ENCODE results near the gene MED13L. TPM values are rescaled to one million over a fixed set of nuclear protein-coding genes. Genes with fewer than 3 reads are reported as not detected.
A peak's percentile ranks its signal among the peaks of the same experiment; 100 is the strongest.

MED13L gene
- total RNA-seq, 2 experiments from 2014 or later: 112 to 120 TPM

DNA sequence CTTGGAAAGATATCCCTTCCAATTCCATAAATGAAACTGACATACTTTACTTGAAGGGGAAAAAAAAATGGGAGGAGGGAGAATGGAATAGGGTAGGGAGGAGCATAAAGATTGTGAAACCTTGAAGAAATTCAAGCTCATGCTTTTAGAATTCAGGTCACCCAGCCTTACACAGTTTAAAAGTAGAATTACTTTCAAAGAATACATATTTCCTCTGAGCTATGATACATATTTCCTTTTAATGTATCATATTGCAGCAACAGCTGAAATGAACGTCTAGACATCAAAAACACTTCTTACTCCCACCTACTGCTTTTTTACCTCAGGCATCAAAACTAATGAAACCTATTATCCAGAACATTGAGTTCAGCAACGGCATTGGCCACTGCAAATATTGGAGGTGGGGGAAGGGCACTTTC lies 156.0 kb downstream of the MED13L start:
- Mint-ChIP-seq H3K36me3 (peaks cover 3% of the 10 kb centered on the region), H3K4me1 (peaks cover 27% of the 10 kb centered on the region), H3K9me3 (no peaks in the 10 kb centered on the region), H3K4me3 (peak overlapping the region; percentile 23), H3K27me3 (no peaks in the 10 kb centered on the region), H3K27ac (no peak overlapping the region)
- POLR2A ChIA-PET: no interaction called here
- no peak for DNase-seq
- ATAC-seq (ENCODE audit: low read depth): no peak

GRCh38 chr12:116116650-116117424 lies 160.7 kb downstream of the MED13L start:
- Mint-ChIP-seq H3K4me1 (peaks cover 19% of the 10 kb centered on the region), H3K27me3 (no peaks in the 10 kb centered on the region), H3K27ac (no peak overlapping the region), H3K4me3 (no peak overlapping the region), H3K9me3 (no peaks in the 10 kb centered on the region), H3K36me3 (no peaks in the 10 kb centered on the region)
- POLR2A ChIA-PET: no interaction called here
- ATAC-seq (ENCODE audit: low read depth) (no peak), DNase-seq (no peak)

DNA sequence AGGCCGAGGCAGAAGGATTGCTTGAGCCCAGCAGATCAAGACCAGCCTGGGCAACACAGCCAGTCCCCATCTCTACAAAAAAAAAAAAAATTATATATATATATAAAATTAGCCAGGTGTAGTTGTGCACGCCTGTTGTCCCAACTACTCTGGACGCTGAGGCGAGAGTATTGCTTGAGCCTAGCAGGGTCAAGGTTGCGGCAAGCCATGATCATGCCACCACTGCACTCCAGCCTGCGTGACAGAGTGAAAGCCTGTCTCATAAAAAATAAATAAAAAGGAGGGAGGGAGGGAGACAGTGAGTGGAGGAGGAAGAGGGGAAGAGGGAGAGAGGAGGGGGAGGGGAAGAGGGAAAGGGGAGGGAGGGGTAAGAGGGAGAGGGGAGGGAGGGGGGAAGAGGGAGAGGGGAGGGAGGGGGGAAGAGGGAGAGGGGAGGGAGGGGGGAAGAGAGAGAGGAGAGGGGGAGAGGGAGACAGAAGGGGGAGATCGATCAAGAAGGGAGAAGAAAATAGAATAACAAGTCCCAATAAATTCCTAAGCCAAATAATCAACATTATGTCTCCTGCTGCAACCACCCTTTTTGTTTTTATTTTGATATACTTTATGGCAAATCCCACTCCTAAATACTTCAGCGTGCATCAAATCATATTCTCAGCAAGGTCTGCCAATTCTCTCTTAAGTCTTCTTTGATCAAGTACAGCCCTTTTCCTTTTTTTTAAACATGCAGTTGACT lies 163.9 kb downstream of the MED13L start:
- no peak overlapping the region for H3K4me3 Mint-ChIP-seq
- H3K36me3 Mint-ChIP-seq: peaks cover 10% of the 10 kb centered on the region
- POLR2A ChIA-PET: no interaction called here
- no peak for ATAC-seq (ENCODE audit: low read depth)
- H3K4me1 Mint-ChIP-seq: peaks cover 6% of the 10 kb centered on the region
- H3K9me3 Mint-ChIP-seq: no peaks in the 10 kb centered on the region
- DNase-seq: no peak
- H3K27ac Mint-ChIP-seq: no peak overlapping the region
- no peaks in the 10 kb centered on the region for H3K27me3 Mint-ChIP-seq

- DNase-seq (no peak), ATAC-seq (ENCODE audit: low read depth) (no peak)
- POLR2A ChIA-PET: interaction anchor here (0.6 kb wide), 1 partner anchor 65 kb away, joined by 4 read pairs; no protein-coding TSS in a partner anchor
- peaks cover 33% of the 10 kb centered on the region for H3K36me3 Mint-ChIP-seq
- H3K27ac Mint-ChIP-seq: no peak overlapping the region
- H3K4me1 Mint-ChIP-seq: peaks cover 2% of the 10 kb centered on the region
- peaks cover 2% of the 10 kb centered on the region for H3K9me3 Mint-ChIP-seq
- H3K4me3 Mint-ChIP-seq: no peak overlapping the region
- H3K27me3 Mint-ChIP-seq: no peaks in the 10 kb centered on the region
Observed at GRCh38 chr12:116106870-116107269, 170.6 kb downstream of the MED13L start.

- POLR2A ChIA-PET: no interaction called here
- peaks cover 4% of the 10 kb centered on the region for H3K4me1 Mint-ChIP-seq
- no peak for DNase-seq
- no peak for ATAC-seq (ENCODE audit: low read depth)
- H3K36me3 Mint-ChIP-seq: peaks cover 29% of the 10 kb centered on the region
- H3K27me3 Mint-ChIP-seq: no peaks in the 10 kb centered on the region
- H3K27ac Mint-ChIP-seq: no peak overlapping the region
- peaks cover 2% of the 10 kb centered on the region for H3K9me3 Mint-ChIP-seq
- no peak overlapping the region for H3K4me3 Mint-ChIP-seq
Observed at GRCh38 chr12:116104167-116104767, 173.2 kb downstream of the MED13L start.

GRCh38 chr12:116101991-116102390 lies 175.5 kb downstream of the MED13L start:
- ATAC-seq (ENCODE audit: low read depth) (no peak), DNase-seq (no peak)
- Mint-ChIP-seq H3K36me3 (peaks cover 23% of the 10 kb centered on the region), H3K4me3 (no peak overlapping the region), H3K27ac (no peak overlapping the region), H3K4me1 (peaks cover 4% of the 10 kb centered on the region), H3K27me3 (no peaks in the 10 kb centered on the region), H3K9me3 (peaks cover 2% of the 10 kb centered on the region)
- POLR2A ChIA-PET: no interaction called here

DNA sequence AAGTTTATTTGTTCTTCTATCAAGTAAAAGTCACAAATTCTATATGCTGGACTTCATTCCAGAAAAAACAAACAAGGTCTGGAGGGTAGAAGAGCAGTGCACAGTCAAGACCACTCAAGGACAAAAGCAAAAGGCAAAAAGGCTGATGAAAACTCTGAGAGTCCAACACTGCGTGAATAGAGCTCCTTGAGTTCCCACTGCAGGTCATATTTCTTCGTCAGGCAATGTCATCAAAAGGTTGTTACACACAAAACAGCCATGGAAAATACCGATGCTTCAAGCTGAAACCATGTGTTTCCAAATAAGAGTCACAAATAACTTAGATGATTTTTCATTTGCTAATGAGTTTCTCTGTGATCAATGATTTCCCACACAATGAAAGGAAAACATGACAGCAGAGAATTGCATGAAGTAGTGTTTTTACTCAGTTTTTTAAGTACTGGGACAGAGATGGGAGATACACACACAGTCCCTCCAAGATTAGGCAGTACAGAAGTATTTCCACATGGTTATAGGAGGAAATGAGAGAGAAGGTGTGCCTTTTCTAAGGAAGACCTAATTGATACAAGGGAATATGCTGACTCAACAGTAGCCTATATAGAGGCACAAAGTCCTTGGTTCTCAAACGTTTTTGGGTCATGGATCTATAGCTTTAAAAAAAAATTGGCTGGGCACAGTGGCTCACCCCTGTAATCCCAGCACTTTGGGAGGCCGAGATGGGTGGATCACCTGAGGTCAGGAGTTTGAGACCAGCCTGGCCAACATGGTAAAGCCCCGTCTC lies 177.7 kb downstream of the MED13L start:
- POLR2A ChIA-PET: no interaction called here
- peaks cover 4% of the 10 kb centered on the region for H3K4me1 Mint-ChIP-seq
- no peaks in the 10 kb centered on the region for H3K27me3 Mint-ChIP-seq
- no peak overlapping the region for H3K4me3 Mint-ChIP-seq
- no peaks in the 10 kb centered on the region for H3K9me3 Mint-ChIP-seq
- peaks cover 20% of the 10 kb centered on the region for H3K36me3 Mint-ChIP-seq
- no peak overlapping the region for H3K27ac Mint-ChIP-seq
- ATAC-seq (ENCODE audit: low read depth) (no peak), DNase-seq (no peak)

GRCh38 chr12:116096874-116097273 lies 180.6 kb downstream of the MED13L start:
- H3K4me1 Mint-ChIP-seq: peaks cover 3% of the 10 kb centered on the region

GRCh38 chr12:116094475-116094874 lies 183.0 kb downstream of the MED13L start:
- POLR2A ChIA-PET: no interaction called here
- H3K27me3 Mint-ChIP-seq: no peaks in the 10 kb centered on the region
- no peak for DNase-seq
- H3K36me3 Mint-ChIP-seq: peaks cover 30% of the 10 kb centered on the region
- ATAC-seq (ENCODE audit: low read depth): no peak
- H3K9me3 Mint-ChIP-seq: no peaks in the 10 kb centered on the region
- peaks cover 6% of the 10 kb centered on the region for H3K4me1 Mint-ChIP-seq
- H3K27ac Mint-ChIP-seq: no peak overlapping the region
- no peak overlapping the region for H3K4me3 Mint-ChIP-seq

More at GRCh38 chr12:116096874-116097273, 180.6 kb downstream of the MED13L start:
- DNase-seq: no peak
- ATAC-seq (ENCODE audit: low read depth): no peak
- H3K4me3 Mint-ChIP-seq: no peak overlapping the region
- POLR2A ChIA-PET: no interaction called here
- H3K36me3 Mint-ChIP-seq: peaks cover 23% of the 10 kb centered on the region
- no peak overlapping the region for H3K27ac Mint-ChIP-seq
- no peaks in the 10 kb centered on the region for H3K9me3 Mint-ChIP-seq
- no peaks in the 10 kb centered on the region for H3K27me3 Mint-ChIP-seq

DNA sequence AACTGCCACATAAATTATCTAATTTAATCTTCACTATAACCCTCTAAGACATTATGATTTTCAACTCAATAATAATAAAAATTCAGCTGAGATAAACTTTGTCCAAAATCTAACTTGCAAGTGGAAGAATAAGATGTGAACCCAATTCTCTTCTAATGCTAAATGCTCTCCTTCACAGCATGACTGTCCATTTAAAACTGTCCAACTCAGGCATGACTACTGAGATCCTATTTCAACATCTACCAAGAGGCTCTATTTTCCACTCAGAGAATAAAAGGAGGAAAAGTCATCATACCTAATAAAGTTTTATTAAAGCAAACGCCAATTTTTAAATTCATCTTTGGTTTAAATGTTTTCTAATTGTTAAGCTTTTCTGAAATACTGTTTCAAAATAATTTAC lies 183.6 kb downstream of the MED13L start:
- no peak overlapping the region for H3K4me3 Mint-ChIP-seq
- H3K27ac Mint-ChIP-seq: no peak overlapping the region
- H3K9me3 Mint-ChIP-seq: no peaks in the 10 kb centered on the region
- peaks cover 33% of the 10 kb centered on the region for H3K36me3 Mint-ChIP-seq
- ATAC-seq (ENCODE audit: low read depth): no peak
- DNase-seq: no peak
- no peaks in the 10 kb centered on the region for H3K27me3 Mint-ChIP-seq
- POLR2A ChIA-PET: no interaction called here
- H3K4me1 Mint-ChIP-seq: peaks cover 6% of the 10 kb centered on the region

- ATAC-seq (ENCODE audit: low read depth) (no peak), DNase-seq (no peak)
- peaks cover 16% of the 10 kb centered on the region for H3K4me1 Mint-ChIP-seq
- H3K36me3 Mint-ChIP-seq: peaks cover 40% of the 10 kb centered on the region
- H3K9me3 Mint-ChIP-seq: no peaks in the 10 kb centered on the region
- no peaks in the 10 kb centered on the region for H3K27me3 Mint-ChIP-seq
- no peak overlapping the region for H3K4me3 Mint-ChIP-seq
- H3K27ac Mint-ChIP-seq: no peak overlapping the region
- POLR2A ChIA-PET: no interaction called here
Observed at GRCh38 chr12:116092776-116093175, 184.7 kb downstream of the MED13L start.

DNA sequence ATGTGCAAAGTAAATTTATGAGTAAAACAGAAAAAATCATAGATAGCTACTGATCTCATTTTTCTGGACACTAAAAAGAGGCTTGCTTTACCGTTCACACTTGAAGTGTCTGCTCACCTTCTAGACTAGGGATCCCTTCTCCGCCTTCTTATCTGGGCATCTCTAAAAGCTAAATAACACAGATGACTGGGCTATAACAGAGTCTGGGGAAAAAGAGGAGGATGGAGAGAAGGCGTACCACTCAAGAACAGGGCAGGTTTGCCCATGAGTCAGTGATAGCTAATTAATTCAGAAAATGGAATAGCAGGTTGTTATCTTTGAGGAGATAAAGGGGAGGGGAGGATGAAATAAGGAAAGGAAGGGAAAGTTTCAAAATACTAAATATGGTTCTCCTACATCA lies 185.3 kb downstream of the MED13L start:
- no peak overlapping the region for H3K27ac Mint-ChIP-seq

GRCh38 chr12:116091579-116091978 lies 185.9 kb downstream of the MED13L start:
- H3K36me3 Mint-ChIP-seq: peaks cover 39% of the 10 kb centered on the region
- H3K4me1 Mint-ChIP-seq: peaks cover 20% of the 10 kb centered on the region
- H3K27ac Mint-ChIP-seq: no peak overlapping the region
- H3K27me3 Mint-ChIP-seq: no peaks in the 10 kb centered on the region
- ATAC-seq (ENCODE audit: low read depth) (no peak), DNase-seq (no peak)
- POLR2A ChIA-PET: no interaction called here
- H3K4me3 Mint-ChIP-seq: no peak overlapping the region
- H3K9me3 Mint-ChIP-seq: no peaks in the 10 kb centered on the region

More for the DNA sequence above, 185.3 kb downstream of the MED13L start:
- H3K9me3 Mint-ChIP-seq: no peaks in the 10 kb centered on the region
- H3K4me1 Mint-ChIP-seq: peaks cover 20% of the 10 kb centered on the region
- H3K4me3 Mint-ChIP-seq: no peak overlapping the region
- ATAC-seq (ENCODE audit: low read depth) (no peak), DNase-seq (no peak)
- peaks cover 43% of the 10 kb centered on the region for H3K36me3 Mint-ChIP-seq
- no peaks in the 10 kb centered on the region for H3K27me3 Mint-ChIP-seq
- POLR2A ChIA-PET: no interaction called here
